Prostate gland (tissue), 2 donors: Measurements from ENCODE around the gene TEDC2. TPM values are rescaled to one million over a fixed set of nuclear protein-coding genes. Genes with fewer than 3 reads are reported as not detected.

Experiments used
- DNase-seq: peaks from one replicate; pipeline ENCODE4 v3.0.0-alpha.2; 2019; ENCODE audit warnings: low spot score
- H3K27ac ChIP-seq, 2 donors: fragments of 200-600 bp; sonication (generic); 2 replicates each; pipeline ENCODE4 v1.5.1; 2017 to 2019
- H3K27me3 ChIP-seq: fragments of 200-600 bp; sonication (generic); replicated peaks from 2 replicates; pipeline ENCODE4 v1.5.1; 2019; ENCODE audit not compliant: insufficient read depth
- H3K36me3 ChIP-seq, 2 donors: fragments of 200-600 bp; sonication (generic); 1 replicate in 1 of 2; 2 replicates in 1 of 2; pipeline versions ENCODE4 v1.5.1 to v1.8.1; 2017 to 2019
- H3K4me1 ChIP-seq: fragments of 200-600 bp; sonication (generic); replicated peaks from 2 replicates; pipeline ENCODE4 v1.5.1; 2019
- H3K4me3 ChIP-seq, 2 donors: fragments of 200-600 bp; sonication (generic); 2 replicates each; pipeline ENCODE4 v1.5.1; 2017 to 2019
- H3K9me3 ChIP-seq: fragments of 200-600 bp; sonication (generic); 2 replicates; pipeline ENCODE4 v1.5.1; 2017
- CTCF ChIP-seq, 4 experiments: fragments of 200-600 bp in 2 of 4; fragments of 450-650 bp in 2 of 4; sonication (generic) in 2 of 4; IDR thresholded peaks; 1 replicate in 3 of 4; 2 replicates in 1 of 4; pipeline ENCODE4 v1.5.1; 2016 to 2019; ENCODE audit warnings: antibody characterized with exemption in 4 of 4, mild to moderate bottlenecking in 2 of 4, moderate library complexity in 2 of 4
- POLR2A ChIP-seq: fragments of 450-650 bp; IDR thresholded peaks from one replicate; pipeline ENCODE4 v1.6.1; 2016; ENCODE audit warnings: antibody characterized with exemption, mild to moderate bottlenecking
- POLR2AphosphoS5 ChIP-seq: sonication (generic); formaldehyde crosslinking; IDR thresholded peaks from one replicate; pipeline ENCODE4 v1.6.1; 2017; ENCODE audit warnings: antibody characterized with exemption
- WGBS: methylation state at CpG from one replicate; pipeline ENCODE4 v1.1.5; 2018; 5-methylcytosine and 5-hydroxymethylcytosine counted together
- intact Hi-C: fragments of 100-400 bp; cut with DNase I; formaldehyde crosslinking; loops from one replicate; pipeline ENCODE4 v1.14.2; 2022
- total RNA-seq, 2 donors: library from RNA; depleted of rRNA; stranded (reverse); fragments of >200 nt; gene quantifications; one replicate each; pipeline ENCODE4 v1.1.0, GENCODE V29; 2016

The TEDC2 gene
- total RNA-seq, 2 donors from 2014 or later = 3.0 to 12.1 TPM

- no peak for DNase-seq
- TF ChIP-seq POLR2AphosphoS5 (no peak), POLR2A (no peak), CTCF (IDR thresholded peaks at IDR 0.05) (no peak)
- no peaks in the 10 kb centered on the region for H3K9me3 ChIP-seq
- H3K4me3 ChIP-seq = no peak overlapping the region
- H3K36me3 ChIP-seq = no peaks in the 10 kb centered on the region
- intact Hi-C loops = no loop called here
- H3K27ac ChIP-seq = no peak overlapping the region
- H3K27me3 ChIP-seq = no peaks in the 10 kb centered on the region
- WGBS = 74% methylated on average over 12 of the region's 12 CpGs
- peaks cover 5% of the 10 kb centered on the region for H3K4me1 ChIP-seq
These were observed 4.4 kb downstream of the TEDC2 start for GRCh38 chr16:2464333-2464732.

GRCh38 chr16:2465653-2466415 is 5.9 kb downstream of the TEDC2 start:
- DNase-seq = no peak

GRCh38 chr16:2466667-2467527 is 7.0 kb downstream of the TEDC2 start:
- no peak overlapping the region for H3K27ac ChIP-seq
- no peak for TF ChIP-seq POLR2A
- H3K9me3 ChIP-seq = no peaks in the 10 kb centered on the region
- no peaks in the 10 kb centered on the region for H3K27me3 ChIP-seq
- intact Hi-C loops = no loop called here
- no peaks in the 10 kb centered on the region for H3K36me3 ChIP-seq
- H3K4me3 ChIP-seq = peak overlapping the region in 1 of 2 donors; percentile 49
- no peak for DNase-seq
- H3K4me1 ChIP-seq = peaks cover 5% of the 10 kb centered on the region
- 77% methylated on average over 29 of the region's 29 CpGs for WGBS

More at GRCh38 chr16:2465653-2466415, 5.9 kb downstream of the TEDC2 start:
- no peaks in the 10 kb centered on the region for H3K9me3 ChIP-seq
- intact Hi-C loops = no loop called here
- peaks cover 5% of the 10 kb centered on the region for H3K4me1 ChIP-seq
- TF ChIP-seq CTCF (IDR thresholded peaks at IDR 0.05) = peak in 1 of 4 experiments; percentile 7
- no peak for TF ChIP-seq POLR2A
- TF ChIP-seq POLR2AphosphoS5 = no peak
- WGBS = 86% methylated on average over 12 of the region's 12 CpGs
- H3K27ac ChIP-seq = no peak overlapping the region
- H3K36me3 ChIP-seq = no peaks in the 10 kb centered on the region
- H3K27me3 ChIP-seq = no peaks in the 10 kb centered on the region
- H3K4me3 ChIP-seq = no peak overlapping the region

- Histone ChIP-seq H3K27me3 (no peaks in the 10 kb centered on the region), H3K4me1 (peaks cover 5% of the 10 kb centered on the region), H3K27ac (peak overlapping the region; percentile 45 to 55), H3K4me3 (peak overlapping the region; percentile 36 to 49), H3K36me3 (no peaks in the 10 kb centered on the region), H3K9me3 (no peaks in the 10 kb centered on the region)
- TF ChIP-seq POLR2A (peak; percentile 67), POLR2AphosphoS5 (peak; percentile 41), CTCF (IDR thresholded peaks at IDR 0.05) (peak in 2 of 4 experiments; percentile 7 to 25)
- WGBS = 1% methylated on average over 55 of the region's 80 CpGs
- DNase-seq = peak; percentile 61
- intact Hi-C loops = no loop called here
These were observed 7.8 kb downstream of the TEDC2 start for GRCh38 chr16:2467528-2468232.

- WGBS = under 1% methylated on average over 38 of the region's 38 CpGs
- Histone ChIP-seq H3K27ac (peak overlapping the region; percentile 45 to 55), H3K27me3 (no peaks in the 10 kb centered on the region), H3K4me3 (peak overlapping the region; percentile 36 to 49), H3K36me3 (no peaks in the 10 kb centered on the region), H3K4me1 (peaks cover 7% of the 10 kb centered on the region), H3K9me3 (no peaks in the 10 kb centered on the region)
- TF ChIP-seq POLR2AphosphoS5 (peak; percentile 32), CTCF (IDR thresholded peaks at IDR 0.05) (no peak)
- DNase-seq = peak; percentile 56
- intact Hi-C loops = no loop called here
These were observed 8.4 kb downstream of the TEDC2 start for GRCh38 chr16:2468233-2468724.
